ENCODE data around the gene LETM1. TPM values are rescaled to one million over a fixed set of nuclear protein-coding genes. Genes with fewer than 3 reads are reported as not detected.

The LETM1 gene
- total RNA-seq, 1 experiment from 2014 or later: 86.3 TPM

DNA sequence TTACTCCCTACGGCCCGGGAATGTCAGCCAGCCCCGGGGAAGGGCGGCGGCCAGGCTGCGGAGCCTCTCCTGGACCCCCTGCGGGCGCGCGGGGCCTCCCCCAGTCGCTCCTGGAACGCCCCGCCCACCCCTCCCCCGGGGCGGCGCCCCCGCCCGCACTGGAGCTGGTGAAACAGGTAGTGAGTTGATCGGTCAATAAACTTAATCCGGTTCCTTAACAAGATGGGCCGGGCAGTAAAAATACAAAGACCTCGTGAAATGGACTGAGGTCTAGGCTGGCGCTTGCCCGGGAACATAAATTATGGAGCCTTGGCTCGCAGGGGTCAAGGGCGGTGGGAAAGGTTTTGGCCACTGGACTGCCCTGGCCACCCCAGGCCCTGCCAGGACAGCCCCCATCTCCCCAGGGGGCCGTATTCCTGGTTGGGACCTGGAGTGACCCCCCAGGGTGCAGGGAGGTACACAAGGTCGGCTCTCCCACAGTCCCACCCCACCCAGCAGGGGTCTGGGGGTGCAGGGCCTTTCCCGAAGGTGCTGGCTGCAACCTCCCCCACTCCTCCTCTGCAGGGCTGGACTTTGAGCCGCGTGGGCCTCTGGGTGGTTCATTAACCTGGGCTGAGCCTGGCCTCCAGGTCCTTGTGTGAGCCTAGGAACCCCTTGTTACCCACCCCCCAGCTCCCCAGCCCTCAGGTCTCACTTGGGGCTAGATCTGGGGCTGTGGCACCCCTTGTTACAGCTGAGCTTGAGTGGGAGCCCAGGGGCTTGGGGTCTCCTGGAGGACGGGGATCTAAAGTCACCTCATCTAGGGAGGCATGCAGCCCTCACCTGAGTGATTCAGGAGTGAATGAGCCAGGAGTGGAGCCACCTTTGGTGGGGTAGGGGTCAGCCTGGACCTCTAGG is 60.4 kb downstream of the LETM1 start:
- ATAC-seq (no peak), DNase-seq (no peak)
- H3K79me2 ChIP-seq (ENCODE audit: low read length): no peaks in the 10 kb centered on the region
- peaks cover 22% of the 10 kb centered on the region for H3K27me3 ChIP-seq (ENCODE audit: low read length)
- H3K9me3 ChIP-seq (ENCODE audit: low read length): no peaks in the 10 kb centered on the region
- TF ChIP-seq CTCF (conservative IDR thresholded peaks at IDR 0.05; ENCODE audit: low read depth, low read length) (no peak), EZH2 (IDR thresholded peaks at IDR 0.05; ENCODE audit: low read length, unreplicated experiment) (no peak), EZH2phosphoT487 (IDR thresholded peaks at IDR 0.05; ENCODE audit: borderline replicate concordance, low read length) (no peak)
- H3K27ac ChIP-seq (ENCODE audit: low read length): no peak overlapping the region
- no peaks in the 10 kb centered on the region for H3K9me2 ChIP-seq (replicated peaks; ENCODE audit: low read length)
- BruUV-seq (replicated peaks): no TSS peak
- H3K4me2 ChIP-seq (ENCODE audit: low read length): peak overlapping the region; percentile 68
- H3K4me3 ChIP-seq (ENCODE audit: low read length): no peak overlapping the region
- H3K36me3 ChIP-seq (ENCODE audit: low read depth, low read length): no peaks in the 10 kb centered on the region
- H3F3A ChIP-seq (ENCODE audit: low read length, unreplicated experiment): no peaks in the 10 kb centered on the region
- no peaks in the 10 kb centered on the region for H4K20me1 ChIP-seq (ENCODE audit: low read length)
- ChIA-PET POLR2A (ENCODE audit: unreplicated experiment) (no interaction called here), CTCF (no interaction called here)
- no peak overlapping the region for H3K9ac ChIP-seq (ENCODE audit: low read length)
- H3K4me1 ChIP-seq (ENCODE audit: insufficient read depth, low read length): no peaks in the 10 kb centered on the region
- intact Hi-C loops (cut with micrococcal nuclease): no loop called here
- no peak overlapping the region for H2AFZ ChIP-seq (ENCODE audit: low read length)

DNA sequence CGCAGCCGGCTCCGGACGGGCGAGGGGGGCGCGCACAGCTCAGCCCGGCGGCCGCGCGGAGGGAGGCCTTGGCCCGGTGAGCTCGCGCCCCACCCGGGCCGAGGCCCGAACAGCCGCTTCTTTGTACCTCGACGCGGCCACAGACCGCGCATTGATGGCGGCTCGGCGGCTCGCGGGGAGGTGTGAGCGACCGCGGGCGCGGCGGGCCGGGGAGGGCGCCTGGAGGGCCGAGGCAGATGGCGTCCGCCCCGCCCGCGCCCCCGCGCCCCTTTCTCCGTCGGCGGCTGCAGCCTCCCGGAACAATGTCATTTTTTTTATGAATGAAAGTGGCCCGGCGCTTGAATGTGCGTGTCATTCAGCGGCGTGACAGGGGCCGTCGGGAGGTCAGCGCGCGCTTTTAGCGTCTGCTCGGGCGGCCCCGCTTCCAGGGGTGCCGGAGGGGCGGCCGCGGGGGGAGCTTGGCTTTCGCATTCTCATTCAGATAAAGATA is 61.1 kb downstream of the LETM1 start:
- intact Hi-C loops (cut with micrococcal nuclease): no loop called here
- no peak for ATAC-seq
- no peak overlapping the region for H3K27ac ChIP-seq (ENCODE audit: low read length)
- no peaks in the 10 kb centered on the region for H3K9me3 ChIP-seq (ENCODE audit: low read length)
- peaks cover 22% of the 10 kb centered on the region for H3K27me3 ChIP-seq (ENCODE audit: low read length)
- TF ChIP-seq EZH2phosphoT487 (IDR thresholded peaks at IDR 0.05; ENCODE audit: borderline replicate concordance, low read length) (0 out of 2 replicates have a peak, but pooled peaks have one; percentile 39), EZH2 (IDR thresholded peaks at IDR 0.05; ENCODE audit: low read length, unreplicated experiment) (no peak)
- no peaks in the 10 kb centered on the region for H4K20me1 ChIP-seq (ENCODE audit: low read length)
- peak overlapping the region; percentile 68 for H3K4me2 ChIP-seq (ENCODE audit: low read length)
- no peak overlapping the region for H3K4me3 ChIP-seq (ENCODE audit: low read length)
- H3K9me2 ChIP-seq (replicated peaks; ENCODE audit: low read length): no peaks in the 10 kb centered on the region
- no peak overlapping the region for H3K9ac ChIP-seq (ENCODE audit: low read length)
- H3K4me1 ChIP-seq (ENCODE audit: insufficient read depth, low read length): no peaks in the 10 kb centered on the region
- CTCF ChIA-PET: no interaction called here
- no peak overlapping the region for H2AFZ ChIP-seq (ENCODE audit: low read length)
- no peaks in the 10 kb centered on the region for H3F3A ChIP-seq (ENCODE audit: low read length, unreplicated experiment)
- BruUV-seq (replicated peaks): no TSS peak
- H3K36me3 ChIP-seq (ENCODE audit: low read depth, low read length): no peaks in the 10 kb centered on the region
- H3K79me2 ChIP-seq (ENCODE audit: low read length): no peaks in the 10 kb centered on the region
- POLR2A ChIA-PET (ENCODE audit: unreplicated experiment): no interaction called here
- DNase-seq: no peak

DNA sequence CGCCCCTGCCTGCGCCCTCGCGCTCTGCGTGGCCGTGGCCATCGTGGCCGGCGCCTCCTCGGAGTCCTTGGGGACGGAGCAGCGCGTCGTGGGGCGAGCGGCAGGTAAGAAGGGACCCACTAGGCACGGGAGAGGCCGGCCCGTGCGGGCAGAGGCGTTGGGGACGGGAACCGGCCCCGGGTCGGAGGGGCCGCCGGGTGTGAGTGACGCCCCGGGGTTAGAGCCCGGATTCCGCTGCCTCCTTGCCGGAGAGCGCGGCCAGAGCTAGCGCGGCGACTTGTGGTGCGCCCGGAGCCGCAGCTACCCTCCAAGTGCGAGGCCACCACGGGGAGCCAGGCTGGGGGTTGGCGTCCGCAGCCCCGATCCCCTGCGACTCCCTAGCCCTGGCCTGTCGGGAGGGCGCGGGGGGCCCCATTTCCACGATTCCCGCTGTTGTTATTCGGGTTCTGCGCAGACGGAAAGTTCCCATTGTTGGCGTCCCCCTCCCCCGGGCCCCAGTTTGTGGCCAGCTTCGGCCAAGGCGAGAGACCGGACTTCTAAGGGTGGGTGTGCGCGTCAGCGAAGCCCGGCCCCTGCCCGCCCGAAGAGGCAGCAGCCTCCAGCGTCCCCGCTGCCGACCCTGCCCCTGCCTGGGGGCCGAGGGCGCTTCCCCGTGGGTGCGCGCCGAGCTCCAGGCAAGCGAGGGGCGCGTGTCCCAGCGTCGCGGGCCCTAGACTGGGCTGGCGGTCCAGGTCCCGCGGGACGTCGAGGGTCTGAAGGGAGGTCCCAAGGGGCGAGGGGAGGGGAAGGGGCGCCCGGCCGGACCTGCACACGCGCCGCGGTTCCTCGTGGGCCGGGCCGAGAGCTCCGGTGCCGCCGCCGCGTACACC is 61.8 kb downstream of the LETM1 start:
- H3F3A ChIP-seq (ENCODE audit: low read length, unreplicated experiment): no peaks in the 10 kb centered on the region
- ChIA-PET POLR2A (ENCODE audit: unreplicated experiment) (no interaction called here), CTCF (no interaction called here)
- H3K4me2 ChIP-seq (ENCODE audit: low read length): peak overlapping the region; percentile 31
- H4K20me1 ChIP-seq (ENCODE audit: low read length): no peaks in the 10 kb centered on the region
- H3K79me2 ChIP-seq (ENCODE audit: low read length): no peaks in the 10 kb centered on the region
- no peaks in the 10 kb centered on the region for H3K9me2 ChIP-seq (replicated peaks; ENCODE audit: low read length)
- H3K9ac ChIP-seq (ENCODE audit: low read length): no peak overlapping the region
- intact Hi-C loops (cut with micrococcal nuclease): no loop called here
- DNase-seq (no peak), ATAC-seq (no peak)
- H3K9me3 ChIP-seq (ENCODE audit: low read length): no peaks in the 10 kb centered on the region
- no peak overlapping the region for H2AFZ ChIP-seq (ENCODE audit: low read length)
- H3K4me3 ChIP-seq (ENCODE audit: low read length): no peak overlapping the region
- H3K27ac ChIP-seq (ENCODE audit: low read length): no peak overlapping the region
- TF ChIP-seq EZH2phosphoT487 (IDR thresholded peaks at IDR 0.05; ENCODE audit: borderline replicate concordance, low read length) (peak; percentile 64; the same call in 1 of the 2 replicates), EZH2 (IDR thresholded peaks at IDR 0.05; ENCODE audit: low read length, unreplicated experiment) (peak; percentile 65), CTCF (conservative IDR thresholded peaks at IDR 0.05; ENCODE audit: low read depth, low read length) (no peak)
- no peaks in the 10 kb centered on the region for H3K36me3 ChIP-seq (ENCODE audit: low read depth, low read length)
- no TSS peak for BruUV-seq (replicated peaks)
- H3K27me3 ChIP-seq (ENCODE audit: low read length): peaks cover 22% of the 10 kb centered on the region
- no peaks in the 10 kb centered on the region for H3K4me1 ChIP-seq (ENCODE audit: insufficient read depth, low read length)
